B cell (primary cell): ENCODE data around the gene PKD2L2. TPM values are rescaled to one million over a fixed set of nuclear protein-coding genes. Genes with fewer than 3 reads are reported as not detected.
"Not testable (repeated sequence)": the region's sequence is repeated elsewhere in the genome, so short reads cannot be mapped to it uniquely, and the experiment has no call there.

Experiments
- ATAC-seq: fragments of 200-7000 bp; cut with Tn5 transposase; one replicate; pipeline ENCODE4 v1.10.0; 2021; ENCODE audit warnings: low read depth, mild to moderate bottlenecking, moderate number of reproducible peaks, moderate library complexity
- CTCF ChIA-PET: fragments of 350-600 bp; sonication (Branson Sonifier 250); formaldehyde crosslinking; loops from one replicate; lab custom pipeline; 2021; ENCODE audit warnings: antibody characterized with exemption, inconsistent platforms; lab: Charles Lee
- POLR2A ChIA-PET: fragments of 350-600 bp; sonication (Branson Sonifier 250); formaldehyde crosslinking; loops from one replicate; lab custom pipeline; 2021; ENCODE audit warnings: antibody characterized with exemption; lab: Charles Lee
- DNase-seq: peaks from one replicate; pipeline ENCODE4 v3.0.0; 2013
- H2AFZ ChIP-seq: 2 replicates; pipeline ENCODE4 v1.6.1; 2012; ENCODE audit warnings: mild to moderate bottlenecking, low read depth, low read length; ENCODE audit not compliant: insufficient read depth, poor library complexity, severe bottlenecking
- H3K27ac ChIP-seq, 2 donors: 1 replicate in 1 of 2; 2 replicates in 1 of 2; pipeline ENCODE4 v1.5.1; 2012 to 2013; ENCODE audit warnings: low read length in 2 of 2, mild to moderate bottlenecking in 2 of 2, moderate library complexity in 1 of 2
- H3K27me3 ChIP-seq, 4 experiments: fragments of 200-600 bp in 1 of 4; sonication (generic) in 1 of 4; replicated peaks in 1 of 4; 1 replicate in 2 of 4; 2 replicates in 2 of 4; pipeline versions ENCODE4 v1.6.1 to v1.7.0; 2013 to 2016; ENCODE audit warnings: low read length in 3 of 4, mild to moderate bottlenecking in 2 of 4, mixed read lengths in 1 of 4, moderate library complexity in 1 of 4; ENCODE audit not compliant: insufficient read depth in 4 of 4, control insufficient read depth in 3 of 4; ENCODE audit errors: control extremely low read depth in 1 of 4
- H3K36me3 ChIP-seq, 2 experiments: replicated peaks in 1 of 2; 1 replicate in 1 of 2; 2 replicates in 1 of 2; pipeline versions ENCODE4 v1.6.1 to v1.7.1; 2013; ENCODE audit warnings: low read length in 1 of 2; ENCODE audit not compliant: insufficient read depth in 2 of 2, control insufficient read depth in 1 of 2; ENCODE audit errors: control extremely low read depth in 1 of 2, extremely low read depth in 1 of 2
- H3K4me1 ChIP-seq, 2 donors: fragments of 200-600 bp in 1 of 2; sonication (generic) in 1 of 2; 1 replicate in 1 of 2; 2 replicates in 1 of 2; pipeline versions ENCODE4 v1.5.1 to v1.6.1; 2013 to 2017; ENCODE audit warnings: low read length in 2 of 2; ENCODE audit not compliant: control insufficient read depth in 2 of 2, insufficient read depth in 2 of 2
- H3K4me2 ChIP-seq: replicated peaks from 2 replicates; pipeline ENCODE3; 2012; ENCODE audit warnings: mild to moderate bottlenecking, low read depth, low read length; ENCODE audit not compliant: poor library complexity, severe bottlenecking
- H3K4me3 ChIP-seq, 5 experiments: fragments of 200-600 bp in 1 of 5; sonication (generic) in 1 of 5; 1 replicate in 3 of 5; 2 replicates in 2 of 5; pipeline versions ENCODE4 v1.5.1 to v1.7.0; 2011 to 2016; ENCODE audit warnings: low read length in 4 of 5, mild to moderate bottlenecking in 4 of 5, low read depth in 2 of 5, control low read depth in 1 of 5, moderate library complexity in 1 of 5; ENCODE audit not compliant: insufficient read depth in 1 of 5; ENCODE audit errors: control extremely low read depth in 1 of 5, extremely low read depth in 1 of 5
- H3K79me2 ChIP-seq: fragments of 200-600 bp; sonication (generic); one replicate; pipeline ENCODE4 v1.6.0; 2016; ENCODE audit warnings: low read length; ENCODE audit not compliant: control insufficient read depth, insufficient read depth
- H3K9ac ChIP-seq: fragments of 200-600 bp; sonication (generic); 2 replicates; pipeline ENCODE4 v1.6.1; 2017; ENCODE audit warnings: mild to moderate bottlenecking, low read length, moderate library complexity
- H3K9me3 ChIP-seq, 3 donors: one replicate each; pipeline versions ENCODE4 v1.6.1 to v1.7.1; 2013; ENCODE audit warnings: low read length in 2 of 3; ENCODE audit not compliant: control insufficient read depth in 2 of 3, insufficient read depth in 1 of 3; ENCODE audit errors: control extremely low read depth in 1 of 3
- H4K20me1 ChIP-seq: 2 replicates; pipeline ENCODE4 v1.6.0; 2012; ENCODE audit warnings: mild to moderate bottlenecking, low read length; ENCODE audit not compliant: insufficient read depth, control insufficient read depth, poor library complexity, severe bottlenecking
- H3K27ac Mint-ChIP-seq: one replicate; pipeline ENCODE4 v1.8.0; 2021; ENCODE audit warnings: mixed read lengths
- H3K27me3 Mint-ChIP-seq: one replicate; pipeline ENCODE4 v1.8.0; 2021; ENCODE audit warnings: mixed read lengths
- H3K4me1 Mint-ChIP-seq: one replicate; pipeline ENCODE4 v1.8.0; 2021; ENCODE audit warnings: mixed read lengths
- H3K4me3 Mint-ChIP-seq: one replicate; pipeline ENCODE4 v1.8.0; 2021; ENCODE audit warnings: mixed read lengths
- H3K9me3 Mint-ChIP-seq: one replicate; pipeline ENCODE4 v1.8.0; 2022; ENCODE audit warnings: mixed read lengths; ENCODE audit not compliant: insufficient read depth
- EZH2 ChIP-seq: IDR thresholded peaks from 2 replicates; pipeline ENCODE4 v1.6.1; 2012; ENCODE audit warnings: borderline replicate concordance, low read depth, mild to moderate bottlenecking, moderate library complexity, low read length; ENCODE audit not compliant: insufficient read depth, poor library complexity, severe bottlenecking
- WGBS: methylation state at CpG from one replicate; pipeline ENCODE4 v1.1.5; 2013; ENCODE audit warnings: missing lambda C conversion rate; ENCODE audit not compliant: insufficient coverage; 5-methylcytosine and 5-hydroxymethylcytosine counted together
- intact Hi-C: fragments of 100-400 bp; cut with micrococcal nuclease; formaldehyde crosslinking; loops from one replicate; pipeline ENCODE4 v1.10.0; 2022
- polyA plus RNA-seq: library from polyadenylated mRNA; depleted of rRNA; stranded (reverse); fragments of >200 nt; gene quantifications from 2 replicates; pipeline ENCODE4 v1.2.3, GENCODE V29; 2012
- total RNA-seq, 2 donors: library from RNA; stranded (reverse); fragments of 120-200 nt in 1 of 2; gene quantifications; 1 replicate in 1 of 2; 2 replicates in 1 of 2; pipeline versions ENCODE4 v1.2.3 to v1.2.4, GENCODE V29; 2013 to 2022
- TF ChIP-seq, protein P1 (sequence below): fragments of 200-600 bp; IDR thresholded peaks from one replicate; pipeline ENCODE4 v1.8.0; 2022; ENCODE audit warnings: antibody characterized with exemption, mild to moderate bottlenecking

Gene PKD2L2
- total and polyA plus RNA-seq, 2 donors (not counting 1 experiment from before 2014, with no cell fraction given) = 0.12 to 0.37 TPM

- DNase-seq = no peak
- TF ChIP-seq EZH2 = no peak
- TF ChIP-seq, protein P1, sequence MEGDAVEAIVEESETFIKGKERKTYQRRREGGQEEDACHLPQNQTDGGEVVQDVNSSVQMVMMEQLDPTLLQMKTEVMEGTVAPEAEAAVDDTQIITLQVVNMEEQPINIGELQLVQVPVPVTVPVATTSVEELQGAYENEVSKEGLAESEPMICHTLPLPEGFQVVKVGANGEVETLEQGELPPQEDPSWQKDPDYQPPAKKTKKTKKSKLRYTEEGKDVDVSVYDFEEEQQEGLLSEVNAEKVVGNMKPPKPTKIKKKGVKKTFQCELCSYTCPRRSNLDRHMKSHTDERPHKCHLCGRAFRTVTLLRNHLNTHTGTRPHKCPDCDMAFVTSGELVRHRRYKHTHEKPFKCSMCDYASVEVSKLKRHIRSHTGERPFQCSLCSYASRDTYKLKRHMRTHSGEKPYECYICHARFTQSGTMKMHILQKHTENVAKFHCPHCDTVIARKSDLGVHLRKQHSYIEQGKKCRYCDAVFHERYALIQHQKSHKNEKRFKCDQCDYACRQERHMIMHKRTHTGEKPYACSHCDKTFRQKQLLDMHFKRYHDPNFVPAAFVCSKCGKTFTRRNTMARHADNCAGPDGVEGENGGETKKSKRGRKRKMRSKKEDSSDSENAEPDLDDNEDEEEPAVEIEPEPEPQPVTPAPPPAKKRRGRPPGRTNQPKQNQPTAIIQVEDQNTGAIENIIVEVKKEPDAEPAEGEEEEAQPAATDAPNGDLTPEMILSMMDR = no peak
- ChIA-PET CTCF (interaction anchor here (1.7 kb wide), 1 partner anchor 182 kb away, joined by 4 read pairs; no protein-coding TSS in a partner anchor), POLR2A (no interaction called here)
- Mint-ChIP-seq H3K27me3 (no peaks in the 10 kb centered on the region), H3K4me3 (no peak overlapping the region), H3K9me3 (no peaks in the 10 kb centered on the region), H3K4me1 (no peaks in the 10 kb centered on the region), H3K27ac (no peak overlapping the region)
- Histone ChIP-seq H3K9ac (no peak overlapping the region), H3K4me2 (no peak overlapping the region), H3K4me1 (no peaks in the 10 kb centered on the region), H2AFZ (no peak overlapping the region), H3K4me3 (no peak overlapping the region), H3K27ac (no peak overlapping the region), H3K79me2 (peaks cover 18% of the 10 kb centered on the region), H3K36me3 (peaks cover 18 to 76% of the 10 kb centered on the region in 2 experiments), H3K27me3 (no peaks in the 10 kb centered on the region), H3K9me3 (no peaks in the 10 kb centered on the region), H4K20me1 (peaks cover 6% of the 10 kb centered on the region)
- 100% methylated on average over 1 of the region's 2 CpGs for WGBS
- ATAC-seq = no peak
- intact Hi-C loops = no loop called here
Observed at GRCh38 chr5:137960141-137960540, 70.9 kb downstream of the PKD2L2 start.

DNA sequence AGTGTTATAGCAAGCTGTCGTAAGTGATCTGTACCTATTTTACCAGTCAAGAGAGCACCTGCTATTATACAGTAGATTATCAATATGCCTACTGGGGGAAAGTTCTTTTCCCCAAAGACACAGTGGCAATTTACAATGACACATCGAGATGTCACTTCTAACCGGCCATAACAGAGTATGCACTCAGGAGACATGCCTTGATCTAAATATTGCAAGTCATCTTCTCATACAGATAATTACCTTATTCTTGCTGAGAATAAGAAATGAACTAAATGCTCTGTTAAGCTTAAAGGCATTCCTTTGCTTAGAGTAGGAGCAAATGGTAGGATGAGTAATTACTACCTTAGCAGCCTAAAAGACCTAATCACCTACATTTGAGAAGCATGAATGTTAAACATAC, 71.6 kb downstream of the PKD2L2 start:
- Histone ChIP-seq H3K79me2 (peaks cover 18% of the 10 kb centered on the region), H3K36me3 (peaks cover 18 to 78% of the 10 kb centered on the region in 2 experiments), H3K27ac (no peak overlapping the region), H3K9me3 (no peaks in the 10 kb centered on the region), H3K27me3 (no peaks in the 10 kb centered on the region), H3K4me3 (no peak overlapping the region), H4K20me1 (peaks cover 6% of the 10 kb centered on the region), H2AFZ (no peak overlapping the region), H3K9ac (no peak overlapping the region), H3K4me1 (no peaks in the 10 kb centered on the region), H3K4me2 (no peak overlapping the region)
- Mint-ChIP-seq H3K9me3 (no peaks in the 10 kb centered on the region), H3K4me1 (no peaks in the 10 kb centered on the region), H3K4me3 (no peak overlapping the region), H3K27me3 (no peaks in the 10 kb centered on the region), H3K27ac (no peak overlapping the region)
- POLR2A ChIA-PET = interaction anchor here (0.6 kb wide), 1 partner anchor 185 kb away, joined by 4 read pairs; no protein-coding TSS in a partner anchor
- WGBS = no CpG with 5 or more reads among the region's 3 CpGs
- ATAC-seq (no peak), DNase-seq (no peak)
- intact Hi-C loops = no loop called here
- TF ChIP-seq EZH2 = no peak
- TF ChIP-seq, protein P1 = no peak
- CTCF ChIA-PET = interaction anchor here (1.7 kb wide), 1 partner anchor 182 kb away, joined by 4 read pairs; no protein-coding TSS in a partner anchor

DNA sequence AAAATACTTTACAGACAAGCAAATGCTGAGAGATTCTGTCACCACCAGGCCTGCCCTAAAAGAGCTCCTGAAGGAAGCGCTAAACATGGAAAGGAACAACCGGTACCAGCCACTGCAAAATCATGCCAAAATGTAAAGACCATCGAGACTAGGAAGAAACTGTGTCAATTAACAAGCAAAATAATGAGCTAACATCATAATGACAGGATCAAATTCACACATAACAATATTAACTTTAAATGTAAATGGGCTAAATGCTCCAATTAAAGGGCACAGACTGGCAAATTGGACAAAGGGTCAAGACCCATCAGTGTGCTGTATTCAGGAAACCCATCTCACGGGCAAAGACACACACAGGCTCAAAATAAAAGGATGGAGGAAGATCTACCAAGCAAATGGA, 81.1 kb downstream of the PKD2L2 start:
- H3K27me3 ChIP-seq, H3K9ac ChIP-seq, H3K4me1 Mint-ChIP-seq, DNase-seq, CTCF ChIA-PET, H3K4me3 Mint-ChIP-seq, H3K4me2 ChIP-seq, H3K9me3 ChIP-seq, H3K4me3 ChIP-seq, H3K27me3 Mint-ChIP-seq, ATAC-seq, H3K27ac ChIP-seq, H3K27ac Mint-ChIP-seq, H3K9me3 Mint-ChIP-seq, POLR2A ChIA-PET, H2AFZ ChIP-seq, intact Hi-C loops, H3K4me1 ChIP-seq: not testable (repeated sequence)
- Histone ChIP-seq H3K36me3 (peaks cover 4 to 28% of the 10 kb centered on the region in 2 experiments), H4K20me1 (peaks cover 14% of the 10 kb centered on the region), H3K79me2 (peaks cover 19% of the 10 kb centered on the region)
- WGBS = no CpG with 5 or more reads among the region's 4 CpGs
